HG03108 (cell line): ENCODE results near the gene PHACTR4.
"Not testable (repeated sequence)": the region's sequence is repeated elsewhere in the genome, so short reads cannot be mapped to it uniquely, and the experiment has no call there.

Experiments
- ATAC-seq: cut with Tn5 transposase; IDR thresholded peaks from one replicate; pipeline ENCODE4 v1.9.1; 2021; ENCODE audit warnings: moderate library complexity; ENCODE audit not compliant: unreplicated experiment

PHACTR4 gene

GRCh38 chr1:28482702-28483101, 113.2 kb downstream of the PHACTR4 start:
- no peak for ATAC-seq

GRCh38 chr1:28494737-28495136, 125.2 kb downstream of the PHACTR4 start:
- ATAC-seq, result no peak

- no peak for ATAC-seq
These were observed 130.0 kb downstream of the PHACTR4 start for GRCh38 chr1:28499553-28499952.

- no peak for ATAC-seq
These were observed 132.4 kb downstream of the PHACTR4 start for GRCh38 chr1:28501925-28502324.

- no peak for ATAC-seq
These were observed 133.6 kb downstream of the PHACTR4 start for GRCh38 chr1:28503117-28503516.

GRCh38 chr1:28505406-28506187, 136.1 kb downstream of the PHACTR4 start, which contains the start of gene RCC1:
RCC1 (plus strand) TSS chr1:28506043; CDS start chr1:28529867, 23,824 bp downstream.
- ATAC-seq, result peak; percentile 77

GRCh38 chr1:28506907-28507246, 137.3 kb downstream of the PHACTR4 start:
- ATAC-seq, result no peak

- no peak for ATAC-seq
These were observed 137.7 kb downstream of the PHACTR4 start for GRCh38 chr1:28507247-28507645.

- ATAC-seq, result no peak
These were observed 138.3 kb downstream of the PHACTR4 start for GRCh38 chr1:28507646-28508434.

GRCh38 chr1:28508435-28508754, 138.9 kb downstream of the PHACTR4 start:
- ATAC-seq, result no peak

GRCh38 chr1:28509705-28510272, 140.2 kb downstream of the PHACTR4 start:
- ATAC-seq, result no peak

GRCh38 chr1:28510273-28510969, 140.9 kb downstream of the PHACTR4 start:
- ATAC-seq, result no peak

- ATAC-seq, result no peak
These were observed 141.5 kb downstream of the PHACTR4 start for GRCh38 chr1:28510970-28511440.

- ATAC-seq, result no peak
These were observed 142.6 kb downstream of the PHACTR4 start for GRCh38 chr1:28512058-28512611.

GRCh38 chr1:28514445-28514933, 144.9 kb downstream of the PHACTR4 start:
- ATAC-seq, result not testable (repeated sequence)

GRCh38 chr1:28516518-28516956, 147.0 kb downstream of the PHACTR4 start:
- ATAC-seq, result no peak

- peak; percentile 2 for ATAC-seq
These were observed 148.1 kb downstream of the PHACTR4 start for GRCh38 chr1:28517649-28517999.

- peak; percentile 71 for ATAC-seq
These were observed 148.6 kb downstream of the PHACTR4 start for GRCh38 chr1:28518000-28518744.

GRCh38 chr1:28518745-28519341, 149.3 kb downstream of the PHACTR4 start:
- ATAC-seq, result no peak
